IPS-11a (cell line): Measurements from ENCODE around the gene DCAF17.
A peak's percentile ranks its signal among the peaks of the same experiment; 100 is the strongest.
"Not testable (repeated sequence)": the region's sequence is repeated elsewhere in the genome, so short reads cannot be mapped to it uniquely, and the experiment has no call there.

ENCODE experiments used
- H3K4me3 ChIP-seq: one replicate; pipeline ENCODE4 v1.5.1; 2013; ENCODE audit warnings: low read depth, low read length, control low read depth

DCAF17 gene

DNA sequence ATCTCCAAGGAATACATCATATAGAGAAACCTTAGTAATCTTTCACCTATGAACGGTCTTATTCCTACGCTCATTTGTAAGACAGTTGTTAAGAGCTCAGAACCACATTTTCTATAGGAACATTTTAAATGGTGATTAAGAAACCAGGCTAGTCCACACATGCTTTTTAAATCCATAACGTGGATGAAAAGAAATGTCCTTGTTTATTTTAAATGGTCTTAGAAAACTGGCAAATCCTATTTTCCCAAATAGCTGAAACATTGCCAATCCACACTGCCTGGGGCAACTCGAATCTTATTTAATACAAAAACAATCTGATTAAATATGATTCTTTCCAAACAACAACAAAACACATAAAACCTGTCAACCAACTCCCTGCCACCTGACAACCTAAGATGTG, 23.9 kb upstream of the DCAF17 start:
- H3K4me3 ChIP-seq, result no peak overlapping the region

DNA sequence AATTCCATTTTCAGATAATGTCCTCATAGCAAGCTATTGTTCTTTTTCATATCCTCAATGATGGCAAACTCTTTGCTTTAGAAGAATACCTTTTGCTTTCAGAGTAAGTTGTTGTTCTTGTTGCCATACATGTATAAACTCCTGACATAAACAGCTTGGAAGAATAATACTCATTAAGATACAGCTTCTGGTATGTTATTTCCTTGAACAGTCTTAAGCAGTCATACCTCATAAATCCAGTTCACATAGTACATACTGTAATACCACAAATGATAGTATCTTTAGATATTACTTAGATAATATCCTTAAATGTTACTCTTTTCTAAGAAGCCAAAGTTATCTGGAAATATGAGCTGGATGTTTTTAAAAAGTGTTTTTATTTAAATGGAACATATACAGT, 23.4 kb upstream of the DCAF17 start:
- no peak overlapping the region for H3K4me3 ChIP-seq

DNA sequence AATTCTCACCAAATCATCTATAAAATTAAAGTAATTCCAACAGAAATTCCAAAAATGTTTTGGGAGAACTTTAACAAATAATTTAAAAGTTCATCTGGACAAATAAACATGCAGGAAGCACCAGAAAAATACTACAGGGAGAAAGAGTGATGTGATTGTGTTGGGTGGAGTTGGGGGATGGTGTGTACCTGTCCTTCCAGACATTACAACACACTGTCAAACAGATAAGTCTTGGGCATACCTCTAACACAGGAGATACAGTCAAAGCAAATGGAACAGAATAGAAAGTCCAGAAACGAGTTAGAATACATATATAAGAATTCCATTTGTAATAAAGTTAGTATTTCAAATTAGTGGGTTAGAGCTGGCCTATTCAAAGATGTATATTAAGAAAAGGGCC, 22.8 kb upstream of the DCAF17 start:
- no peak overlapping the region for H3K4me3 ChIP-seq

DNA sequence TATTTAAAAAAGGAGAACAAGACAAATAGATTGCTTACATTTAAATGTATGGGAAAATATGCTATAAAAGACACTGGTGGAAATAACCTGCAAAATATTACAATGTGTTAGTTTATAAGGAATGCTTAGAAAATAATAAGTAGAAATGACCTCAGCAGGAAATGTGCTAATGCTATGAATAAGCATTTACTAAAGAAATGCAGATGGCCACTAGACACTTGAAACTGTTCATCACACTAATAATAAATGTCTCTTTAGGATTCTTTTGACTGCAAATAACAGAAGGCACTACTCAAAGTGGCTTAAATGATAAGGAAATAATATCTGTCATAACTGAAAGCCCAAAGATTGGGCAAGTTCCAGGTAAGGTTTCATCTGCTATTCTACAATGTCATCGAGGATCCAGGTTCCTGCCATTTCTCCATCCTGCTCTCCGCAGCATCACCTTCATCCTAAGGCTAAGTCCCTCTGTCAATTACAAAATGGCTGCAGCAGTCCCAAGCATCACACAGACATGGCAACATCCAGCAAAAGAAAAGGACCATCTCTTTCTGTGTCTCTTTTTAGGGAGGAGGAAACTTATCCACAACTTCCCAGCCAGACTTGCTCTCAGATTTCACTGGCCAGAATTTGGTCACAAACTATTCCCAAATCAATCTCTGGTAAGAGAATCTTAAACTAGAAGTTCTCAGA, 22.1 kb upstream of the DCAF17 start:
- no peak overlapping the region for H3K4me3 ChIP-seq

DNA sequence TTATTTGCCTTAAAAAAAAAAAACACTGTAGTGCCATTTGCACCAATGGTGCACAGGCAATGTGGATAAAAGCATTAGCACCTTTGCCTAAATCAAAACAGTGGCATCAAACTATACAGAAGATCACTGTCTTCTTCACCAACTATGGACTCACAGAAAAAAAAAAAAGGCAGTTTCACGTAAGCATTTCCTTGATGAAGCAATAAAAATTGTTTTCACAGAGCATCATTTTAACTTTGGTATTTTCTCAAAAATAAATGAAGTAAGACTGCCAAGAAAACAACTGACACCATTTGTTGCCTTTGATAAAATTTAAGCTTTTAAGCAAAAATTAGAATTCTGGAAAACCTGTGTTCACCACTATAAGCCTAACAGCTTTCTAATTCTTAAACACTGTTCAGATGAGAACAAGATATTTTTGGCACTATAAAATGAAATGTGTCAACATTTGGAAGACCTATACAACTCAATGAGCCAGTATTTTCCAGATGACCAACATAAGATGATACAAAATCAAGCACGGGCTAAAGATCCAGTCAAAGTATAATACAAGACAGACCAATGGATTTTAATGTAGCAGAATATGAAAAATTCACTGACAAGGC, 21.4 kb upstream of the DCAF17 start:
- H3K4me3 ChIP-seq, result no peak overlapping the region

DNA sequence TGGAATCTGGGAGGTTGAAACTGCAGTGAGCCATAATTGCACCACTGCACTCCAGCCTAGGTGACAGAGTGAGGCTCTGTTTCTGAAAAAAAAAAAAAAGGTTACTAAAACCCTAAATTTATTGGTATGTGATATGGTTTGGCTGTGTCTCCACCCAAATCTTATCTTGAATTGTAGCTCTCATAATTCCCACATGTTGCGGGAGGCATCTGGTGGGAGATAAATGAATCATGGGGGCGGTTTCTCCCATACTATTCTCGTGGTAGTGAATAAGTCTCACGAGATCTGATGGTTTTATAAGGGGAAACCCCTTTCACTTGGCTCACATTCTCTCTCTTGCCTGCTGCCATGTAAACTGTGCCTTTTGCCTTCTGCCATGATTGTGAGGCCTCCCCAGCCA, 19.4 kb upstream of the DCAF17 start:
- not testable (repeated sequence) for H3K4me3 ChIP-seq

DNA sequence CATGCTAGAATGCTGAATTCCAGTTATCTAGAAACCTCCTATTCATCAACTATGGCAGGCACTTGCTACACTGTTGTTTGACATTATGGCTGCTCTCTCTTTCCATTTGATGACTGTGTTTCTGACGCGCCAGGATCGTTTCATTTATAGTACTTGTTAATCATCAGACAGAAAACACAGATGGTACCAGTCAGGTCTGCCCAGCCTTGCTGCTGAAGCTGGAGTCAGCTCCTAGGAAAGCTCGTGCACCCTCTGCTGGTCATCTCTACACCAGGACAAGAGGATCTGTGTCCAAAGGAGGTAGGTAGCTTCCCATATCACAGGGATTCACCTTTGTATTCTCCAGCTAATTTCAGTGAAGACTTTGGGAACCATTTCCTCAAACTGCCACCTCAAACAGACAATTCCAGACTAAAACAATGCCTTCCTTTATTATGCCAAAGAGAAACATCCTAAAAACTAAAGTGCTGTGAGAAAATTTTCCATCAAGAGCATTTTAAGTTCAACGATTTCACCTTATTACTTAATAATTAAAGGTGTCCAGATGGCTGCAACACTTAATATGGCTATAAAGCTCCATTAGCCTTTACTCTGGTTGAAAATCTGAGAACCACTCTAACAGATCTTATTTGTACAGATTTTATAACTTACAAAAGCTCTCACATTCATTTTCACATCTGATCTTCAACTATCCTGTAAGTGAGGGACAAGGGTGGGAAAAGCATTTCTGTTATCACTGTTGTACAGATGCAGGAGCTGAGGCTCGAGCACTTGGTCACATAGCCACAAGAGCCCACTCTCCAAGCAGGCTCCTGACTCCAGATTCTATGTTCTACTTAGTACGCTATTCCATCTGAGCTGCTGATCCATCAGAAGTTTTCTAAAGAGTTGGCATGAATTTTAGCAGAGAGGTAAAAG, 17.8 kb upstream of the DCAF17 start:
- H3K4me3 ChIP-seq, result no peak overlapping the region

DNA sequence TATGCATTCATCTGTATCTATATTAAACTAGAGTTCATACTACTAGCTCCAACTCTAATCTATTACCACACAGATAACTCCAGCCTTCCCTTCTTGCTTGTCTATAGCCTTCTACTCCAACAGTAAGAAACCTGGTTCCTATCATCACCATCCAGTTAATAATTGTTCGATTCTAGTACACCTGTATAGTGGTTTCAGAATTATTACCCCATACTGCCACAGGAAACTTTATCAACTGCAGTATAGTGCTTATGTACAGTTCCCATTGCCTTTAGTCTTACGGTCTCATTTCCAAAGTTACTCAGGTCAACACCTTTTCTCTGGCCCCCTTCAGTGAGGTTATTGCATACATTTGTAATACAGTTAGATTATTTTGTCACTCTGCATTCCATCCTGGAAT, 14.7 kb upstream of the DCAF17 start:
- no peak overlapping the region for H3K4me3 ChIP-seq

DNA sequence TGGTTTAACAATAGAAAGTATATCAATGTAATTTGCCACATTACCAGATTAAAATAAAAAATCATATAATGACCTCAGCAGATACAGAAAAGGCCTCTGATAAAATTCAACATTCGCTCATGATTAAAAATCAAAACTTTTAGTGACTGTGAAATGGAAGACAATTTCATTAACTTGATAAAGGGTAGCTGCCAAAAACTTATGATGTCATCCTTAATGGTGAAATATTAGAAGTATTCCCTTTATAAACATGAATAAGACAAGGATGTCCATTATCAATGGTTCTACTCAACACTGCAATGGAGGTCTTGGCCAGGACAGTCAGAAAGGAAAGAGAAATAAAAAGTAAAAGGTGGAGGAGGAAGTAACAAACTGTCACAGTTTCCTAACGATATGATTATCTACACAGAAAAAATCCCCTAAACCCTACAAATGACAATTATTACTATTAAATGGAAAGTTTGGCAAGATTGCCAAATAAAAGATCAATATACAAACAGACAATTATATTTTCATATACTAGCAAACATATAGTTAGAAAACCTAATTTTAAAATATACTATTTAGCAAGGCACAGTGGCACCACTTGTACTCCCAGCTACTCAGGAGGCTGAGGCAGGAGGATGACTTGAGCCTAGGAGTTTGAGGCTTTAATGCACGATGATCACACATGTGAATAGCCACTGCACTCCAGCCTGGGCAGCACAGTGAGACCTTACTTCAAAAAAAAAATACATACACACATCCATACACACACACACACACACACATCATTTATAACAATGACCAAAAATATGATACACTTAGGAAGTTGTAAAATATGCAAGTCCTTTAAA, 13.1 kb upstream of the DCAF17 start:
- no peak overlapping the region for H3K4me3 ChIP-seq

DNA sequence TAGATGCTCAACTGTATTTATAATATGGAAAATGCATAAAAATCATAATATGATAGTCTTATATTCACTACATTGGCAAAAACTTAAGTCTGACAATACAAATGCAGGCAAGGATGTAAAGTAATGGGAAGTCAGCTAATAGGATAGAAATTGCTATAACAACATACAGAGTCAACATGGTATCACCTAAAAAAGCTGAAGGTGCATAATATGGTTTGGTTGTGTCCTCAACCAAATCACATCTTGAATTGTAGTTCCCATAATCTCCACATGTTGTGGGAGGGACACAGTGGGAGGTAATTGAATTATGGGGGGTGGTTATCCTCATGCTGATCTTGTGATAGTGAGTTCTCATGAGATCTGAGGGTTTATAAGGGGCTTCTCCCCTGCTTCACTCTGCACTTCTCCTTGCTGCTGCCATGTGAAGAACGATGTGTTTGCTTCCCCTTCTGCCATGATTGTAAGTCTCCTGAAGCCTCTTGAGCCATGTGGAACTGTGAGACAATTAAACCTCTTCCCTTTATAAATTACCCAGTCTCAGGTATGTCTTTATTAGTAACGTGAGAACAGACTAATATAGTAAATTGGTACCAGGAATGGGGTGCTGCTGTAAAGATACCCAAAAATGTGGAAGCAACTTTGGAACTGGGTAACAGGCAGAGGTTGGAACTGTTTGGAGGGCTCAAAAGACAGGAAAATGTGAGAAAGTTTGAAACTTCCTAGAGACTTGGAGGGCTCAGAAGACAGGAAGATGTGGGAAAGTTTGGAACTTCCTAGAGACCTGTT, 11.1 kb upstream of the DCAF17 start:
- H3K4me3 ChIP-seq, result not testable (repeated sequence)

DNA sequence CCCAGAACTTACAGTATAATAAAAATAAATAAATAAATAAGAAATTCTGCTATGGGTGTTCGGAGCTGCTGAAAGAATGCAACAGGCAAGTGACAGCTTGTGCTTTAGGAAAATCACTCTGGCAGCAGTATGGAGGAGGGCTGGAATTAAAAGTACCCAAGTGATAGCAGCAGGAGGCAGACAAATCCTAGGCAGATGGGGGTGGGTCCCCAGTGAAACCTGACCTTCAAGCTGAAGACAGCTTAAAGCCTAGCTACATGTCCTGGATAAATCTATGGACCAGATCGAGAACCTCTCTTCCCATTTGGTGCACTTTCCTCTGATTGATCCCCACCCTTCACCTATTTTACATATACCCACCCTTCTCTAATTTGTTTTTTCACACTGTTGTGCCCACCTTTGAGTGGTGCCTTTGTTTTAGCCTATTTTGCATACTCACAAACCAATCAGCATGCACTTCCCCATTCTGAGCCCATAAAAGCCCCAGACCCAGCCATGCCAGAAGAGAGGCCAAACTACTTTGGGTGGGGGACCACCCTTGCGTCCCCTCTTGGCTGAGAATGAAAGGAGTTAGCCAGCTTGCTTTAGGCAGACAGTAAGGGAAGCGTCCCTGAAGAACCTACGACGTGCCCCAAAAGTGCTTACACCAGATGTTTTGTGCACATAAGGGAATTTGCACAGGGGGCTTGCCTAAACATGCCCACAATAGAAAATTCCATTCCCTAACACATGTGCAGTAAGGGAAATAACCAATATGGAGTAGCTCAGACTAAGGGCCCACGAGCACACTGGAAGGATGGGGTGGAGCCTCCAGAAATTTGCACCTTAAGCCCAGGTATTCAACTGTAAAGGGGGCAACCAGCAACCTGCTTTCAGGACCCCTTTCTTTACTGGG, 3.3 kb upstream of the DCAF17 start:
- no peak overlapping the region for H3K4me3 ChIP-seq

DNA sequence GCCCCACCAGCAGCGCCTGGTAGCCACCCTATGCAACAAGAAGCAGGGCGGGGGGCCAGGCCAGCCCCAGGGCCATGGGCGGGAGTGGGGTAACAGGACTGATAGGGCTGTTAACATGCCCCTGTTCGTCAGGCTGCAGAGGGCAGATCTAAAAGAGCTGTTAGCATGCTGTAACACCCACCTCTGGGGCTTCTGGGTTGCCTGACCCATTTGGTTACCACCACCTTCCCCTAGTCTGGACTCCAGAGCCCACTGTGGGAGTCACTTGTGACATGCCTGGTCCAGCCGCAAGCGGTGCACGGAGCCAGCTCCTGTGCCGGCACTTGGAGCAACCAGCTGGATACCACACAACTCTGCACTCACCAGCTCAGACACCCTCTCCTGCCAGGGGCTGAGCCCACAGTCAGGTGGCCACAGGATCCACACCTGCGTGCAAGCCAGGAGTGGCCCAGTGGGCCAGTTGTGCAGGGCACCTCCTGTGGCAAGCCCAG, 2.3 kb upstream of the DCAF17 start:
- no peak overlapping the region for H3K4me3 ChIP-seq

DNA sequence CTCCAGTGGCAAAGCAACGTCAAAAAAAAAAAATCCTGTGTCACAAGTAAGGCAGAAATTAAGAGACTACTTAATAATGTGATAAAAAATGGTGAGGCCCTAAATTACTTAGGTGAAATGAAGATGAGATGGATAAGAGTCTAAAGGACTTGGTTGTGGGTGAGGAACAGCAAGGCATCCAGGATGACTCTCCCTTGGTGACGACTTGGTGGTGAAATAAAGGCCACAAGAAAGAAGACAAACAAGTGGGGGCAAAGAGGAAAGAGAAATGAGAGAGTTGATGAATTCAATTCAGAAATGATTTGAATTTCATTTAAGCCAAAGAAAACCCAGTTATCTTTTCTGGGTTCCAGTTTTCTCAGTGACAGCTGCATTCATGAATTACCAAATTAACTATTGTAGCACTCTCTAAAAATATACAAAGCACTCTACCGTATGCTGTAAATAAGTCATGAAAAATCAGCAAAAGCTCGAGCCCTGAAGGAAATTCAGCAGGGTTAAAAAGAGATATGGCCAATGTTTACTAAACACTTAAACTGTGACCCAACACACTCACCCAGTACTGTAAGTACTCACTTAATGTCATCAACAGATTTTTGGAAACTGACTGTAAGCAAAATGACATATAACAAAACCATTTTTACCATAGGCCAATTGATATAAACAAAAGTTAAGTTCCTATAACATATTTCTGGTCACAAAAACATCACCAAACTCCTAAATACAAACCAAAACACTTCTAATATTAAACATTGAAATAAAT, 1.6 kb upstream of the DCAF17 start:
- H3K4me3 ChIP-seq, result no peak overlapping the region

DNA sequence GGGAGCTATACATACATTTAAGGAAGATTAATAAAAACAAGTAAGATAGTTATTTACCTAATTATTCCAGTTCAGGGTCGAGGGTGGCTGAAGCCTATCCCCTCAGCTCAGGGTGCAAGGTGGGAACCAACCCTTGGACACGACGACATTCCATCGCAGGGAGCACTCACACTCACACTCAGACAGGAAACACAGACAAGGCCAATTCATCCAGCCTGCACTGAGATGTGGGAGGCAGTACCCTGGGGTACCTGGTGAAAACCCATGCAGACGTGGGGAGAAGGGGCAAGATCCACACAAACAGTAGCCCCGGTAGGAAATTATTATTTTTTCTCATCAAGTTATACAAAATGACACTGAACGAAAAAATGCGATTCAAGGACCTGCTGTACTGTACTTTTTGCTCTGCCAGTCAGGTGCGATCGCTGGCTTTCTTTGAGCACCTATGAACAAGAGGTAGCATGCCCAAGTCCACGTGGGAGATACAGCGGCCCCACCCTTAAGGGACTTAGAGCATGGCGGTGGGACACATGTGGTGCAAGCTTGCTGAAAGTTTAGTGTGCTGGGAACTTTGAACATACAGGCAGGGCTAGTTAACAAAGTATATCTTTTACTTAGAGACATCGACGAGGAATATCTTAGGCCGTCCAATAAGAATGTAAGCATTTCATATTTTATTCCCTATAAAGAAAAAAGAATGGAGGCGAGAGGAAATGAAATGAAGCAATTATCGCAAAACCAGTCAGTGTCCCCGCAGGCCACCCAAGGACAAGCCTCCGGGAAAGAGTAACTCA, 860 bp upstream of the DCAF17 start:
- H3K4me3 ChIP-seq, result peak overlapping the region; percentile 67

DNA sequence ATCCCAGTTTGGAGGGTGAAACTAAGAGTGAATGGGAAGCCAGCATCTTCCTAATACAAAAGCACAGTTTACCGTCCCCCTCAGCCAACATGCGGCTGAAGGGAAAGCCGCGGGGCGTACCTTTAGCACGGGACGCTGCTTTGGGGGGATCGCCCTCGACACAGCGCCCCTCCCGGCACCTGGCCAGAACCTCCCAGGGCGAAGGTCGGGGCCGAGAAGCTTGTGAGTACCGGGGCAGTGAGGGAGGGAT, 338 bp upstream of the DCAF17 start, which contains the start of gene METTL8:
Gene METTL8, minus strand, starts transcription at position 228 of the 250 bp plus-strand sequence. CDS start 41,805 bp downstream, outside the sequence.
- H3K4me3 ChIP-seq, result peak within 1 kb of the TSS; percentile 79

DNA sequence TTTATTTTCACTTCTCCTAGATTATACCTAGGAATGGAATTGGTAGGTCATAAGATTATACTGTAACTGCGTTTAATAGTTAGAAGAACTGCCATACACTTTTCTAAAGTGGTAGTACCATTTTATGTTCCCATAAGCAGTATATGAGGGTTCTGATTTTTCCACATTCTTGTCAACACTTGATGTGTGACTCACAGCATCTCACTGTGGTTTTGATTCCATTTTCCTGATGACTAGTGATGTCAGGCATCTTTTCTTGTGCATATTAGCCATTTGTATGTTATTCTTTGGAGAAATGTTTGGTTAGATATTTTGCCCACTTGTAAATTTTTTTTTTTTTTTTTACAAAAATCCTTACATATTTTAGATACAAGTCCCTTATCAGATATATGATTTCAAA, 2.3 kb downstream of the DCAF17 start:
- no peak overlapping the region for H3K4me3 ChIP-seq

DNA sequence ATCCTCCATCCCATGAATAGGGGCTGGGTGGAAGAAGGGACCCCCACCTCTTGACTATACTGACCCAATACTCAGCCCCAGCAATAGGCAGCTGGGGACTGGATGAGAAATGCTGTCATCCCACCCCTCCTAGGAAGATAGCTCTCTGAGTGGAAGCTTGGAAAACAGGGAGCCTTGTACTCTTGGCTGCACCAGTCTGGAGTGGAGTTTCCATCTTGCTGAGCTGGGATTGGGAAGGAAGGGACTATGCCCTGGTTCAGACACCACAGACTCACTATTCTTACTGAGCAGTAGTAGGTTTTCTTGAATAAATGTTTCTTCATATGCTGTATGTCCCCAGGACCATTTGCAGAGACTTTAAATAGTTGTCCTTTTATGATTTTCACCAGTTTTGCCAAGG, 7.4 kb downstream of the DCAF17 start:
- H3K4me3 ChIP-seq, result no peak overlapping the region

DNA sequence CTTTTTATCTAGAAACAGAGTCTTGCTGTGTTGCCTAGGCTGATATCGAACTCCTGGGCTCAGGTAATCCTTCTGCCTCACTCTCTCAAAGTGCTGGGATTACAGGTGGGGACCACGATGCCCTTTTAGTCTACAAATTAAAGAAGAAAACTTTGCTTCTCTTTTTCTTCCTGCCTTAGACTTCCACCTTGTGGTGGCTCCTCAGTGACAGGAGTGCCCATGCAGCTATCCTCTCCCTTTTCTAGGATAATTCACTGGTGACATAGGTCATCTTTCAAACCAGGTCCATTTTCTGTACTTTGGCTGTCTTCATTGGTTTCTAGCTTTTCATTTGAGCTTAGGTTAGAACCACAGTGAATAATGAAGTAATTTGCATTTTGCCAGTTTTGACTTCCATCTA, 13.6 kb downstream of the DCAF17 start:
- H3K4me3 ChIP-seq, result no peak overlapping the region
